ENCODE measurements around the gene LCAT. TPM values are rescaled to one million over a fixed set of nuclear protein-coding genes. Genes with fewer than 3 reads are reported as not detected.

Gene LCAT
- total and polyA plus RNA-seq, 2 experiments from 2014 or later: 13.7 to 18.9 TPM

- TF ChIP-seq POLR2AphosphoS5 (IDR thresholded peaks at IDR 0.05; ENCODE audit: low read depth) (no peak), ZNF331 (CRISPR knock-in tag; IDR thresholded peaks at IDR 0.05; ENCODE audit: low read depth) (no peak), EZH2 (IDR thresholded peaks at IDR 0.05; ENCODE audit: low read depth, unreplicated experiment) (no peak)
- TF ChIP-seq, protein P1, sequence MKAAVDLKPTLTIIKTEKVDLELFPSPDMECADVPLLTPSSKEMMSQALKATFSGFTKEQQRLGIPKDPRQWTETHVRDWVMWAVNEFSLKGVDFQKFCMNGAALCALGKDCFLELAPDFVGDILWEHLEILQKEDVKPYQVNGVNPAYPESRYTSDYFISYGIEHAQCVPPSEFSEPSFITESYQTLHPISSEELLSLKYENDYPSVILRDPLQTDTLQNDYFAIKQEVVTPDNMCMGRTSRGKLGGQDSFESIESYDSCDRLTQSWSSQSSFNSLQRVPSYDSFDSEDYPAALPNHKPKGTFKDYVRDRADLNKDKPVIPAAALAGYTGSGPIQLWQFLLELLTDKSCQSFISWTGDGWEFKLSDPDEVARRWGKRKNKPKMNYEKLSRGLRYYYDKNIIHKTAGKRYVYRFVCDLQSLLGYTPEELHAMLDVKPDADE (IDR thresholded peaks at IDR 0.05): no peak
- TF ChIP-seq, protein P2, sequence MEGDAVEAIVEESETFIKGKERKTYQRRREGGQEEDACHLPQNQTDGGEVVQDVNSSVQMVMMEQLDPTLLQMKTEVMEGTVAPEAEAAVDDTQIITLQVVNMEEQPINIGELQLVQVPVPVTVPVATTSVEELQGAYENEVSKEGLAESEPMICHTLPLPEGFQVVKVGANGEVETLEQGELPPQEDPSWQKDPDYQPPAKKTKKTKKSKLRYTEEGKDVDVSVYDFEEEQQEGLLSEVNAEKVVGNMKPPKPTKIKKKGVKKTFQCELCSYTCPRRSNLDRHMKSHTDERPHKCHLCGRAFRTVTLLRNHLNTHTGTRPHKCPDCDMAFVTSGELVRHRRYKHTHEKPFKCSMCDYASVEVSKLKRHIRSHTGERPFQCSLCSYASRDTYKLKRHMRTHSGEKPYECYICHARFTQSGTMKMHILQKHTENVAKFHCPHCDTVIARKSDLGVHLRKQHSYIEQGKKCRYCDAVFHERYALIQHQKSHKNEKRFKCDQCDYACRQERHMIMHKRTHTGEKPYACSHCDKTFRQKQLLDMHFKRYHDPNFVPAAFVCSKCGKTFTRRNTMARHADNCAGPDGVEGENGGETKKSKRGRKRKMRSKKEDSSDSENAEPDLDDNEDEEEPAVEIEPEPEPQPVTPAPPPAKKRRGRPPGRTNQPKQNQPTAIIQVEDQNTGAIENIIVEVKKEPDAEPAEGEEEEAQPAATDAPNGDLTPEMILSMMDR (conservative IDR thresholded peaks at IDR 0.05; ENCODE audit: low read depth in 2 of 2): no peak
Observed at GRCh38 chr16:67930191-67930590, 13.7 kb downstream of the LCAT start (continued).

DNA sequence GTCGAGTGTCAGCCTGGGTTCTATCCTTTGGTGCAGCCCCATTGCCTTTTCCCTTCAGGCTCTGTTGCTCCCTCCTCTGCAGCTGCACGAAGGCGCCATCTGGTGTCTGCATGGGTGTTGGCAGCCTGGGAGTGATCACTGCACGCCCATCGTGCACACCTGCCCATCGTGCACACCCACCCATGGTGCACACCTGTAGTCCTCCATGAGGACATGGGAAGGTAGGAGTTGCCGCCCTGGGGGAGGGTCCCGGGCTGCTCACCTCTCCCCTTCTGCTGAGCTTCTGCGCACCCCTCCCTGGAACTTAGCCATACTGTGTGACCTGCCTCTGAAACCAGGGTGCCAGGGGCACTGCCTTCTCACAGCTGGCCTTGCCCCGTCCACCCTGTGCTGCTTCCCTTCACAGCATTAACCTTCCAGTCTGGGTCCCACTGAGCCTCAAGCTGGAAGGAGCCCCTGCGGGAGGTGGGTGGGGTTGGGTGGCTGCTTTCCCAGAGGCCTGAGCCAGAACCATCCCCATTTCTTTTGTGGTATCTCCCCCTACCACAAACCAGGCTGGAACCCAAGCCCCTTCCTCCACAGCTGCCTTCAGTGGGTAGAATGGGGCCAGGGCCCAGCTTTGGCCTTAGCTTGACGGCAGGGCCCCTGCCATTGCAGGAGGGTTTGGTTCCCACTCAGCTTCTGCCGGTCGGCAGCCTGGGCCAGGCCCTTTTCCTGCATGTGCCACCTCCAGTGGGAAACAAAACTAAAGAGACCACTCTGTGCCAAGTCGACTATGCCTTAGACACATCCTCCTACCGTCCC is 15.2 kb downstream of the LCAT start:
- Histone ChIP-seq H3K4me1 (ENCODE audit: insufficient read depth) (peaks cover 6% of the 10 kb centered on the region; the same call in 1 of the 2 replicates), H3F3A (replicated peaks; ENCODE audit: low read depth) (0 out of 2 replicates have a peak, but pooled peaks cover 6% of the 10 kb centered on the region), H4K20me1 (replicated peaks; ENCODE audit: insufficient read depth) (no peaks in the 10 kb centered on the region; the same call in none of the 2 replicates), H3K9me2 (ENCODE audit: insufficient read depth) (no peaks in the 10 kb centered on the region), H3K79me2 (replicated peaks; ENCODE audit: insufficient read depth) (no peaks in the 10 kb centered on the region), H3K4me2 (no peak overlapping the region), H3K36me3 (ENCODE audit: insufficient read depth) (no peaks in the 10 kb centered on the region), H3K4me3 (no peak overlapping the region), H3K27me3 (ENCODE audit: insufficient read depth) (no peaks in the 10 kb centered on the region), H3K27ac (ENCODE audit: low read depth) (no peak overlapping the region), H2AFZ (no peak overlapping the region)
- TF ChIP-seq STAT1 (IDR thresholded peaks at IDR 0.05; ENCODE audit: unreplicated experiment): no peak
- TF ChIP-seq, protein P2 (conservative IDR thresholded peaks at IDR 0.05; ENCODE audit: low read depth in 2 of 2): peak; percentile 82 to 99
- no peak for TF ChIP-seq ZNF331 (CRISPR knock-in tag; IDR thresholded peaks at IDR 0.05; ENCODE audit: low read depth)
- TF ChIP-seq NANOG (IDR thresholded peaks at IDR 0.05; ENCODE audit: borderline replicate concordance): no peak
- TF ChIP-seq EZH2 (IDR thresholded peaks at IDR 0.05; ENCODE audit: low read depth, unreplicated experiment): no peak
- DNase-seq (ENCODE audit: low spot score): peak; percentile 89
- peak overlapping the region; percentile 82; the same call in 1 of the 2 replicates for H3K27ac Mint-ChIP-seq
- H3K4me1 Mint-ChIP-seq: peaks cover 13% of the 10 kb centered on the region
- no peaks in the 10 kb centered on the region for H3K9me3 Mint-ChIP-seq
- H3K27me3 Mint-ChIP-seq (ENCODE audit: insufficient read depth, low read depth, poor library complexity): peaks cover 16% of the 10 kb centered on the region
- ATAC-seq: peak; percentile 84
- H3K36me3 Mint-ChIP-seq (ENCODE audit: low read depth): peaks cover 9% of the 10 kb centered on the region; the same call in 1 of the 3 replicates
- H3K4me3 Mint-ChIP-seq: no peak overlapping the region

Measured in GM23338 (cell line).